Sciatic nerve (tissue), 1 donor: ENCODE measurements around the gene ARSG. TPM values are rescaled to one million over a fixed set of nuclear protein-coding genes. Genes with fewer than 3 reads are reported as not detected.

Experiments used
- microRNA-seq: library from miRNA; unstranded; fragments of <30 nt; microRNA quantifications from one replicate; pipeline ENCODE4 v1.2.0, GENCODE V29; 2020
- total RNA-seq: library from RNA; stranded (reverse); fragmentation: NEBNext Ultra II Directional; extraction: Animal tissue kit (Norgen Biotek cat#: 25700); gene quantifications from one replicate; pipeline ENCODE4 v1.2.1, GENCODE V29; 2021
- donor health status: DM: no; HTN: no; CAD: no.

Gene ARSG
- total RNA-seq, 1 donor from 2014 or later = 7.0 TPM

Small RNAs within 50 kb of the gene (microRNA-seq; reads per million reads assigned to microRNA genes)
- gene MIR635 = not detected

Other genes with a start within 250 kb of the ARSG start
- gene AMZ2, start 43.5 kb upstream of the ARSG start, total RNA-seq = 62.1 TPM
- 1.1 TPM for gene SLC16A6, start 368 bp upstream of the ARSG start, total RNA-seq
- gene WIPI1, start 166.0 kb downstream of the ARSG start, total RNA-seq = 46.5 TPM
- 320 TPM for gene PRKAR1A, start 220.9 kb downstream of the ARSG start, total RNA-seq